ENCODE data around the gene RAB11FIP3.

DNA sequence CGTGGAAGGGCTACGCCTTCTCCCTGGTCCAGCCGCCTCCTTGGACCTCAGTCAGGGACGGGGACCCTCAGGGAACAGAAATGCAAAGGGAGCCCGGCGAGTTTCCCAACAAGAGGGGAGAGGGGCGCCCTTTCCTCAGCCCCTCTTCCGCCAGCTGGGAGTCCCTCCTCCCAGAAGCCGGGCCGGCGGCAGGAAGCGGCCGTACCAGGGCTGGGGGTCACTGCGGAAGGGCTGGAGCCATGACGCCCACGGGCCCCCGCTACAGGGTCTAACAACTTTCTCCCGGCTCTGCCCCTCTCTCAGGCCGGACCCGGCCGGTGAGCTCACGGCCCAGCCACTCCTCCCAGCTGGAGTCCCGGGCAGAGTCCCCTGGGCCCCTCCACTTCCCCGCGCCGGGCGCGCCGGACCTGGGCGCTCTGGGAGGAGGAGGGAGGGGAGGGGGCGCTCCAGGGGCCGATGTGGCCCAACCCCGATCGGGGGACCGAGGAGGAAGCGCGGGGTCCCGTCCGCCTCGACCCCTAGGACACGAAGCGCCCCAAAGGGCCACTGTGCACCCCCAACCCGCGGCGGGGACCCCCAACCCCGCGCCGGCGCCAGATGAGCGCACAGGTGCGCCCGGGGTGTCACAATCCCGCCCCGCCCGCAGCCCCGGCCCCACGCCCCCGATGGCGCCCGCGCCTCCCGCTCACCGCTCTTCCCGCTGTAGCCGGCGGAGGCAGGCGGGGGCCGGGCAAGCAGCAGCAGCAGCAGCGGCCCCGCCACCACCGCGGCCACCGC lies 44.2 kb upstream of the RAB11FIP3 start:
- TF ChIP-seq POLR2A (IDR thresholded peaks at IDR 0.05): peak in 1 of 2 donors; percentile 31
- TF ChIP-seq, protein P1, sequence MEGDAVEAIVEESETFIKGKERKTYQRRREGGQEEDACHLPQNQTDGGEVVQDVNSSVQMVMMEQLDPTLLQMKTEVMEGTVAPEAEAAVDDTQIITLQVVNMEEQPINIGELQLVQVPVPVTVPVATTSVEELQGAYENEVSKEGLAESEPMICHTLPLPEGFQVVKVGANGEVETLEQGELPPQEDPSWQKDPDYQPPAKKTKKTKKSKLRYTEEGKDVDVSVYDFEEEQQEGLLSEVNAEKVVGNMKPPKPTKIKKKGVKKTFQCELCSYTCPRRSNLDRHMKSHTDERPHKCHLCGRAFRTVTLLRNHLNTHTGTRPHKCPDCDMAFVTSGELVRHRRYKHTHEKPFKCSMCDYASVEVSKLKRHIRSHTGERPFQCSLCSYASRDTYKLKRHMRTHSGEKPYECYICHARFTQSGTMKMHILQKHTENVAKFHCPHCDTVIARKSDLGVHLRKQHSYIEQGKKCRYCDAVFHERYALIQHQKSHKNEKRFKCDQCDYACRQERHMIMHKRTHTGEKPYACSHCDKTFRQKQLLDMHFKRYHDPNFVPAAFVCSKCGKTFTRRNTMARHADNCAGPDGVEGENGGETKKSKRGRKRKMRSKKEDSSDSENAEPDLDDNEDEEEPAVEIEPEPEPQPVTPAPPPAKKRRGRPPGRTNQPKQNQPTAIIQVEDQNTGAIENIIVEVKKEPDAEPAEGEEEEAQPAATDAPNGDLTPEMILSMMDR (IDR thresholded peaks at IDR 0.05): no peak
